Measurements from ENCODE around the gene NEGR1.
"Not testable (repeated sequence)": the region's sequence is repeated elsewhere in the genome, so short reads cannot be mapped to it uniquely, and the experiment has no call there.

The NEGR1 gene

GRCh38 chr1:71916894-71917293, 365.4 kb downstream of the NEGR1 start:
- no peak for DNase-seq (ENCODE audit: low read depth, low spot score)
- TF ChIP-seq, protein P1, sequence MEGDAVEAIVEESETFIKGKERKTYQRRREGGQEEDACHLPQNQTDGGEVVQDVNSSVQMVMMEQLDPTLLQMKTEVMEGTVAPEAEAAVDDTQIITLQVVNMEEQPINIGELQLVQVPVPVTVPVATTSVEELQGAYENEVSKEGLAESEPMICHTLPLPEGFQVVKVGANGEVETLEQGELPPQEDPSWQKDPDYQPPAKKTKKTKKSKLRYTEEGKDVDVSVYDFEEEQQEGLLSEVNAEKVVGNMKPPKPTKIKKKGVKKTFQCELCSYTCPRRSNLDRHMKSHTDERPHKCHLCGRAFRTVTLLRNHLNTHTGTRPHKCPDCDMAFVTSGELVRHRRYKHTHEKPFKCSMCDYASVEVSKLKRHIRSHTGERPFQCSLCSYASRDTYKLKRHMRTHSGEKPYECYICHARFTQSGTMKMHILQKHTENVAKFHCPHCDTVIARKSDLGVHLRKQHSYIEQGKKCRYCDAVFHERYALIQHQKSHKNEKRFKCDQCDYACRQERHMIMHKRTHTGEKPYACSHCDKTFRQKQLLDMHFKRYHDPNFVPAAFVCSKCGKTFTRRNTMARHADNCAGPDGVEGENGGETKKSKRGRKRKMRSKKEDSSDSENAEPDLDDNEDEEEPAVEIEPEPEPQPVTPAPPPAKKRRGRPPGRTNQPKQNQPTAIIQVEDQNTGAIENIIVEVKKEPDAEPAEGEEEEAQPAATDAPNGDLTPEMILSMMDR (IDR thresholded peaks at IDR 0.05; ENCODE audit: insufficient read depth, low read length, missing control alignments), result no peak
- H3K4me3 ChIP-seq (ENCODE audit: low read depth, low read length), result no peak overlapping the region
- CTCF ChIA-PET, result no interaction called here
- POLR2A ChIA-PET, result no interaction called here

DNA sequence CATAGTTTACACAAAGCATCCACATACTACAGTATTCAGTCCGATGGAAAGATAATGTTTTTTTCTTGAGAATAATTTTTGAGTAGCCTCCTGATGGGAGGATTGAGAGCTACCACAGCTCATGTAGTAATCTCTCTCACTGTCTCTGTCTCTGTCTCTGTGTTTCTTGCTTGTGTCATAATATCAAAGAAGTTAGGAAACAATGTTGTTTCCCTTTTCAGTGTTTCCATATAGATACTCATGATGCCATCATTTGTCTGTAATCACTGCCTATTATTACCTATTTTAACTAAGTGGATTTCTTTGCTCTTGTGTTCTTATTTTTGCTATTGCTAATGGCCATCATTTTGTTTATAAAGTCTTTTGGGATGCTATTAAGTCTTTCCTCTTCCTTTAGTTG, 367.7 kb downstream of the NEGR1 start:
- ChIA-PET CTCF (no interaction called here), POLR2A (no interaction called here)
- TF ChIP-seq, protein P1 (IDR thresholded peaks at IDR 0.05; ENCODE audit: insufficient read depth, low read length, missing control alignments), result no peak
- DNase-seq (ENCODE audit: low read depth, low spot score), result no peak
- no peak overlapping the region for H3K4me3 ChIP-seq (ENCODE audit: low read depth, low read length)

GRCh38 chr1:71908871-71909390, 373.4 kb downstream of the NEGR1 start:
- no peak overlapping the region for H3K4me3 ChIP-seq (ENCODE audit: low read depth, low read length)
- CTCF ChIA-PET, result no interaction called here
- TF ChIP-seq, protein P1 (IDR thresholded peaks at IDR 0.05; ENCODE audit: insufficient read depth, low read length, missing control alignments), result no peak
- POLR2A ChIA-PET, result no interaction called here
- DNase-seq (ENCODE audit: low read depth, low spot score), result no peak

- DNase-seq (ENCODE audit: low read depth, low spot score), result no peak
- CTCF ChIA-PET, result no interaction called here
- H3K4me3 ChIP-seq (ENCODE audit: low read depth, low read length), result no peak overlapping the region
- TF ChIP-seq, protein P1 (IDR thresholded peaks at IDR 0.05; ENCODE audit: insufficient read depth, low read length, missing control alignments), result no peak
- POLR2A ChIA-PET, result no interaction called here
Observed at GRCh38 chr1:71908303-71908702, 374.0 kb downstream of the NEGR1 start.

GRCh38 chr1:71899881-71900280, 382.5 kb downstream of the NEGR1 start:
- CTCF ChIA-PET, result no interaction called here
- POLR2A ChIA-PET, result no interaction called here
- TF ChIP-seq, protein P1 (IDR thresholded peaks at IDR 0.05; ENCODE audit: insufficient read depth, low read length, missing control alignments), result no peak
- no peak overlapping the region for H3K4me3 ChIP-seq (ENCODE audit: low read depth, low read length)
- DNase-seq (ENCODE audit: low read depth, low spot score), result no peak

DNA sequence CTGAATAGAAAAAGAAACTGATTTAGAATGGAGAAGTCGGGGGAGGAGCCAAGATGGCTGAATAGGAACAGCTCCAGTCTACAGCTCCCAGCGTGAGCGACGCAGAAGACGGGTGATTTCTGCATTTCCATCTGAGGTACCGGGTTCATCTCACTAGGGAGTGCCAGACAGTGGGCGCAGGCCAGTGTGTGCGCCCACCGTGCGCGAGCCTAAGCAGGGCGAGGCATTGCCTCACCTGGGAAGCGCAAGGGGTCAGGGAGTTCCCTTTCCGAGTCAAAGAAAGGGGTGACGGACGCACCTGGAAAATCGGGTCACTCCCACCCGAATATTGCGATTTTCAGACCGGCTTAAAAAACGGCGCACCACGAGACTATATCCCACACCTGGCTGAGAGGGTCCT, 394.2 kb downstream of the NEGR1 start:
- DNase-seq (ENCODE audit: low read depth, low spot score); H3K4me3 ChIP-seq (ENCODE audit: low read depth, low read length); POLR2A ChIA-PET; CTCF ChIA-PET: not testable (repeated sequence)

DNA sequence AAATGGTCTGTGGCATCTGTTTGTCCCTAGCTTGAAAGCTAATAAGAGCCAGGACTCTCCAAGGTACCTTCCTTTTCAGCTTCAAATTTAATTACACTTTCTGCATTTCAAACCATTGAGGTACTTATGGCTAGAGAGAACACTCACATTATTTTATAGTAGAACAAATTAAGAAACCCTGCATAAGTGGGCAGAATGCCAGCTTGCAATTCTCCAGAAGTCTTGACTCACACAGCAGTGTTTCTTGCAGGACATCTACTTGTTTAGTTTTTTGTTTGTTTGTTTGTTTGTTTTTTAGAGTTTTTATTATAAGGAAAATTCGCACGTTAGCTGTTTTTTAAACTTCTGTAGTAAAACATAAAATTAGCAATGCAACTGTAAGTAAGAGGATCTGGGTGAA, 397.2 kb downstream of the NEGR1 start:
- POLR2A ChIA-PET, result no interaction called here
- TF ChIP-seq, protein P1 (IDR thresholded peaks at IDR 0.05; ENCODE audit: insufficient read depth, low read length, missing control alignments), result no peak
- no peak for DNase-seq (ENCODE audit: low read depth, low spot score)
- CTCF ChIA-PET, result no interaction called here
- H3K4me3 ChIP-seq (ENCODE audit: low read depth, low read length), result no peak overlapping the region

Data from AG04449 (cell line).